ENCODE measurements around the gene NPM3.

Gene NPM3

GRCh38 chr10:101759309-101760247 is 23.7 kb downstream of the NPM3 start:
- TF ChIP-seq CTCF (conservative IDR thresholded peaks at IDR 0.05) (no peak), ZFX (IDR thresholded peaks at IDR 0.05) (no peak)
- no peak overlapping the region for H3K27ac ChIP-seq

GRCh38 chr10:101758858-101759257 is 24.4 kb downstream of the NPM3 start:
- TF ChIP-seq ZFX (IDR thresholded peaks at IDR 0.05) (no peak), CTCF (conservative IDR thresholded peaks at IDR 0.05) (no peak)
- H3K27ac ChIP-seq = no peak overlapping the region

GRCh38 chr10:101752241-101752640 is 31.0 kb downstream of the NPM3 start:
- no peak overlapping the region for H3K27ac ChIP-seq
- no peak for TF ChIP-seq CTCF (conservative IDR thresholded peaks at IDR 0.05)
- no peak for TF ChIP-seq ZFX (IDR thresholded peaks at IDR 0.05)

GRCh38 chr10:101749047-101750016 is 33.9 kb downstream of the NPM3 start:
- TF ChIP-seq CTCF (conservative IDR thresholded peaks at IDR 0.05) = no peak
- no peak for TF ChIP-seq ZFX (IDR thresholded peaks at IDR 0.05)
- H3K27ac ChIP-seq = no peak overlapping the region

- TF ChIP-seq ZFX (IDR thresholded peaks at IDR 0.05) (no peak), CTCF (conservative IDR thresholded peaks at IDR 0.05) (no peak)
- H3K27ac ChIP-seq = no peak overlapping the region
These were observed 34.8 kb downstream of the NPM3 start for GRCh38 chr10:101748496-101748895.

GRCh38 chr10:101745074-101745696 is 38.1 kb downstream of the NPM3 start:
- TF ChIP-seq CTCF (conservative IDR thresholded peaks at IDR 0.05) = no peak
- TF ChIP-seq ZFX (IDR thresholded peaks at IDR 0.05) = no peak

More at GRCh38 chr10:101745074-101745696, 38.1 kb downstream of the NPM3 start:
- H3K27ac ChIP-seq = no peak overlapping the region
